Transverse colon (tissue), 4 donors: ENCODE results near the gene TTC12. TPM values are rescaled to one million over a fixed set of nuclear protein-coding genes. Genes with fewer than 3 reads are reported as not detected.

ENCODE experiments used
- DNase-seq: peaks from one replicate; pipeline ENCODE4 v3.0.0-alpha.2; 2019
- H3K27ac ChIP-seq, 4 donors: fragments of 200-600 bp; sonication (generic); 2 replicates each; pipeline ENCODE4 v1.5.1; 2016 to 2018; ENCODE audit warnings: inconsistent platforms in 4 of 4
- H3K27me3 ChIP-seq: fragments of 200-600 bp; sonication (generic); 2 replicates; pipeline ENCODE4 v1.5.1; 2017; ENCODE audit warnings: inconsistent platforms
- H3K36me3 ChIP-seq, 4 donors: fragments of 200-600 bp; sonication (generic); 2 replicates each; pipeline ENCODE4 v1.5.1; 2017 to 2019; ENCODE audit warnings: inconsistent platforms in 4 of 4
- H3K4me1 ChIP-seq, 4 donors: fragments of 200-600 bp; sonication (generic); 2 replicates each; pipeline ENCODE4 v1.5.1; 2017 to 2020; ENCODE audit warnings: inconsistent platforms in 4 of 4
- H3K4me3 ChIP-seq, 4 donors: fragments of 200-600 bp; sonication (generic); 1 replicate in 1 of 4; 2 replicates in 3 of 4; pipeline versions ENCODE4 v1.5.1 to v1.6.1; 2017 to 2019; ENCODE audit warnings: inconsistent platforms in 4 of 4
- H3K9me3 ChIP-seq, 2 donors: fragments of 200-600 bp; sonication (generic); 2 replicates each; pipeline ENCODE4 v1.5.1; 2017 to 2019; ENCODE audit warnings: inconsistent platforms in 2 of 2
- CTCF ChIP-seq, 5 experiments: fragments of 200-600 bp in 3 of 5; fragments of 450-650 bp in 2 of 5; sonication (generic) in 3 of 5; IDR thresholded peaks; 1 replicate in 2 of 5; 2 replicates in 3 of 5; pipeline ENCODE4 v1.5.1; 2016 to 2017; ENCODE audit warnings: antibody characterized with exemption in 5 of 5, inconsistent platforms in 3 of 5, mild to moderate bottlenecking in 2 of 5, moderate library complexity in 1 of 5
- EP300 ChIP-seq: sonication (generic); formaldehyde crosslinking; IDR thresholded peaks from one replicate; pipeline ENCODE4 v1.6.1; 2017; ENCODE audit warnings: antibody characterized with exemption, low read depth
- POLR2A ChIP-seq: fragments of 450-650 bp; IDR thresholded peaks from one replicate; pipeline ENCODE4 v1.6.1; 2016; ENCODE audit warnings: antibody characterized with exemption, mild to moderate bottlenecking, moderate library complexity
- POLR2AphosphoS5 ChIP-seq, 3 donors: sonication (generic); formaldehyde crosslinking; IDR thresholded peaks; one replicate each; pipeline ENCODE4 v1.6.1; 2016; ENCODE audit warnings: antibody characterized with exemption in 3 of 3
- WGBS, 2 donors: methylation state at CpG; one replicate each; pipeline ENCODE4 v1.1.5; 2018; ENCODE audit warnings: low coverage in 1 of 2; 5-methylcytosine and 5-hydroxymethylcytosine counted together
- in situ Hi-C, 4 donors: fragments of 200-750 bp; cut with MboI; loops; one replicate each; pipeline versions ENCODE4 v1.15.0 to v1.15.1; 2017; ENCODE audit warnings: low sequenced_read_pairs in 3 of 4, low pct_ligation_motif_present in 1 of 4, low pct_unique_long_range_greater_than_20kb in 1 of 4
- intact Hi-C: fragments of 100-400 bp; cut with DNase I; formaldehyde crosslinking; loops from one replicate; pipeline ENCODE4 v1.15.1; 2023; ENCODE audit warnings: low total_unique reads
- total RNA-seq, 4 donors: library from RNA; depleted of rRNA; stranded (reverse); fragments of >200 nt; gene quantifications; one replicate each; pipeline ENCODE4 v1.1.0, GENCODE V29; 2016

TTC12 gene
- total RNA-seq, 4 donors from 2014 or later, result 10.3 to 24.1 (median 16.0) TPM

- intact Hi-C loops (no loop called here), in situ Hi-C loops (loop anchor here in 3 of 4 donors (25.0 kb wide), 2 partner anchors 992 to 1067 kb away; no protein-coding TSS in a partner anchor)
- no peak for DNase-seq
- TF ChIP-seq CTCF (IDR thresholded peaks at IDR 0.05), result no peak
- TF ChIP-seq POLR2AphosphoS5 (IDR thresholded peaks at IDR 0.05), result no peak
- no peak for TF ChIP-seq POLR2A
- Histone ChIP-seq H3K4me3 (no peak overlapping the region), H3K4me1 (no peaks in the 10 kb centered on the region), H3K27me3 (no peaks in the 10 kb centered on the region), H3K27ac (no peak overlapping the region), H3K9me3 (no peaks in the 10 kb centered on the region), H3K36me3 (no peaks in the 10 kb centered on the region)
- WGBS, 2 donors, result 88% methylated on average over 3 of the region's 3 CpGs; no CpG with 5 or more reads in 1 of the 2 donors
These were observed 34.8 kb upstream of the TTC12 start for GRCh38 chr11:113279591-113279990.

GRCh38 chr11:113281052-113281725 lies 33.2 kb upstream of the TTC12 start:
- no peaks in the 10 kb centered on the region for H3K27me3 ChIP-seq
- no peaks in the 10 kb centered on the region for H3K9me3 ChIP-seq
- WGBS, 2 donors, result 88 to 100% methylated on average over 2 of the region's 2 CpGs
- intact Hi-C loops (no loop called here), in situ Hi-C loops (loop anchor here (10.0 to 25.0 kb wide), 4 partner anchors 696 to 1069 kb away; no protein-coding TSS in a partner anchor)
- H3K36me3 ChIP-seq, result no peaks in the 10 kb centered on the region
- H3K4me1 ChIP-seq, result no peaks in the 10 kb centered on the region
- H3K4me3 ChIP-seq, result no peak overlapping the region
- no peak for TF ChIP-seq POLR2AphosphoS5 (IDR thresholded peaks at IDR 0.05)
- no peak for TF ChIP-seq EP300
- no peak for TF ChIP-seq CTCF (IDR thresholded peaks at IDR 0.05)
- TF ChIP-seq POLR2A, result no peak
- DNase-seq, result no peak
- H3K27ac ChIP-seq, result no peak overlapping the region

DNA sequence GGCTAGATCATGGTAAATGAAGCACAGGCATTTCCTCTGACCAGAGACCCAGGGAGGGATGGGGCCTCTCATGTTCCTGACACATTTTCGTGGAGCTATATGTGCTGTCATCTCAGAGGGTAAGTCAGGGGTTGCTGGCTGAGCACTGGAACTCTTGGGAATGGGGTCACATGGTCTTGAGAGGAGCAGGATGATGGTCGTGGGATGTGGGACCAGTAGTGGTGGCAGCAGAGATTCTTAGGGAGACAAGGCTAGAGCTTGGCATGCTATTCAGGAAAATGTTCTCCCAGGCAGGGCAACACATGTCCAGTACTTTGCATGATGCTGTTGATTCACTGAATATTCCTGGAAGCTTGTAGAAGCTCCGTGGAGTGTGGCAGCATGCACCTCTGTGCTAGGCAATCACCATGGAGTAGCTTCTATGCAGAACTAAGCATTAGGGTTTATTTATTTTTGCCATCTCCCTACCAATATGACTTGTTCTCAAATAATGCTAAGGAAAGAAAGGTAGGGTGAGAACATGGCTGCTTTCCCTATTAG lies 31.4 kb upstream of the TTC12 start:
- no peaks in the 10 kb centered on the region for H3K9me3 ChIP-seq
- H3K27ac ChIP-seq, result no peak overlapping the region
- TF ChIP-seq POLR2A (no peak), EP300 (no peak), CTCF (IDR thresholded peaks at IDR 0.05) (no peak), POLR2AphosphoS5 (IDR thresholded peaks at IDR 0.05) (no peak)
- 53 to 100% methylated on average over 1 to 3 of the region's 3 CpGs for WGBS, 2 donors
- no peak for DNase-seq
- no peak overlapping the region for H3K4me3 ChIP-seq
- intact Hi-C loops (no loop called here), in situ Hi-C loops (loop anchor here (10.0 to 25.0 kb wide), 4 partner anchors 698 to 1071 kb away; no protein-coding TSS in a partner anchor)
- H3K36me3 ChIP-seq, result no peaks in the 10 kb centered on the region
- no peaks in the 10 kb centered on the region for H3K4me1 ChIP-seq
- H3K27me3 ChIP-seq, result no peaks in the 10 kb centered on the region

GRCh38 chr11:113283881-113284280 lies 30.5 kb upstream of the TTC12 start:
- no peaks in the 10 kb centered on the region for H3K27me3 ChIP-seq
- TF ChIP-seq CTCF (IDR thresholded peaks at IDR 0.05) (no peak), EP300 (no peak), POLR2AphosphoS5 (IDR thresholded peaks at IDR 0.05) (no peak), POLR2A (no peak)
- no peak overlapping the region for H3K4me3 ChIP-seq
- no peaks in the 10 kb centered on the region for H3K36me3 ChIP-seq
- 75 to 94% methylated on average over 2 of the region's 2 CpGs for WGBS, 2 donors
- in situ Hi-C loops, result loop anchor here (10.0 to 25.0 kb wide), 4 partner anchors 699 to 1072 kb away; no protein-coding TSS in a partner anchor
- intact Hi-C loops, result no loop called here
- H3K4me1 ChIP-seq, result no peaks in the 10 kb centered on the region
- no peaks in the 10 kb centered on the region for H3K9me3 ChIP-seq
- no peak overlapping the region for H3K27ac ChIP-seq
- no peak for DNase-seq
